ENCODE measurements around the gene FAM114A2.

GRCh38 chr5:154086146-154086545 lies 47.4 kb upstream of the FAM114A2 start:
- TF ChIP-seq CTCF (IDR thresholded peaks at IDR 0.05; ENCODE audit: borderline replicate concordance, extremely low read depth, low read length, poor library complexity, severe bottlenecking) (no peak), EZH2 (IDR thresholded peaks at IDR 0.05; ENCODE audit: borderline replicate concordance, low read depth, low read length, severe bottlenecking) (no peak)
